ENCODE data around the gene RRP9. TPM values are rescaled to one million over a fixed set of nuclear protein-coding genes. Genes with fewer than 3 reads are reported as not detected.
A peak's percentile ranks its signal among the peaks of the same experiment; 100 is the strongest.

The RRP9 gene
- total and polyA plus RNA-seq, 9 donors, result 4.9 to 32.7 (median 16.8) TPM

GRCh38 chr3:51968883-51969678 is 27.4 kb upstream of the RRP9 start:
- peaks cover 8% of the 10 kb centered on the region for H3K4me1 ChIP-seq (ENCODE audit: insufficient read depth)
- no peaks in the 10 kb centered on the region for H3K27me3 ChIP-seq
- H3K4me3 ChIP-seq, result no peak overlapping the region
- 84 to 85% (median 85%) methylated on average over 6 of the region's 6 CpGs for WGBS, 3 donors
- no peak overlapping the region for H3K27ac ChIP-seq
- intact Hi-C loops (cut with DNase I), result no loop called here
- DNase-seq, result no peak
- no peaks in the 10 kb centered on the region for H3K36me3 ChIP-seq
- no peaks in the 10 kb centered on the region for H3K9me3 ChIP-seq
- TF ChIP-seq POLR2A (IDR thresholded peaks at IDR 0.05) (no peak), EP300 (IDR thresholded peaks at IDR 0.05) (no peak)
- TF ChIP-seq, protein P1, sequence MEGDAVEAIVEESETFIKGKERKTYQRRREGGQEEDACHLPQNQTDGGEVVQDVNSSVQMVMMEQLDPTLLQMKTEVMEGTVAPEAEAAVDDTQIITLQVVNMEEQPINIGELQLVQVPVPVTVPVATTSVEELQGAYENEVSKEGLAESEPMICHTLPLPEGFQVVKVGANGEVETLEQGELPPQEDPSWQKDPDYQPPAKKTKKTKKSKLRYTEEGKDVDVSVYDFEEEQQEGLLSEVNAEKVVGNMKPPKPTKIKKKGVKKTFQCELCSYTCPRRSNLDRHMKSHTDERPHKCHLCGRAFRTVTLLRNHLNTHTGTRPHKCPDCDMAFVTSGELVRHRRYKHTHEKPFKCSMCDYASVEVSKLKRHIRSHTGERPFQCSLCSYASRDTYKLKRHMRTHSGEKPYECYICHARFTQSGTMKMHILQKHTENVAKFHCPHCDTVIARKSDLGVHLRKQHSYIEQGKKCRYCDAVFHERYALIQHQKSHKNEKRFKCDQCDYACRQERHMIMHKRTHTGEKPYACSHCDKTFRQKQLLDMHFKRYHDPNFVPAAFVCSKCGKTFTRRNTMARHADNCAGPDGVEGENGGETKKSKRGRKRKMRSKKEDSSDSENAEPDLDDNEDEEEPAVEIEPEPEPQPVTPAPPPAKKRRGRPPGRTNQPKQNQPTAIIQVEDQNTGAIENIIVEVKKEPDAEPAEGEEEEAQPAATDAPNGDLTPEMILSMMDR (IDR thresholded peaks at IDR 0.05), result no peak

DNA sequence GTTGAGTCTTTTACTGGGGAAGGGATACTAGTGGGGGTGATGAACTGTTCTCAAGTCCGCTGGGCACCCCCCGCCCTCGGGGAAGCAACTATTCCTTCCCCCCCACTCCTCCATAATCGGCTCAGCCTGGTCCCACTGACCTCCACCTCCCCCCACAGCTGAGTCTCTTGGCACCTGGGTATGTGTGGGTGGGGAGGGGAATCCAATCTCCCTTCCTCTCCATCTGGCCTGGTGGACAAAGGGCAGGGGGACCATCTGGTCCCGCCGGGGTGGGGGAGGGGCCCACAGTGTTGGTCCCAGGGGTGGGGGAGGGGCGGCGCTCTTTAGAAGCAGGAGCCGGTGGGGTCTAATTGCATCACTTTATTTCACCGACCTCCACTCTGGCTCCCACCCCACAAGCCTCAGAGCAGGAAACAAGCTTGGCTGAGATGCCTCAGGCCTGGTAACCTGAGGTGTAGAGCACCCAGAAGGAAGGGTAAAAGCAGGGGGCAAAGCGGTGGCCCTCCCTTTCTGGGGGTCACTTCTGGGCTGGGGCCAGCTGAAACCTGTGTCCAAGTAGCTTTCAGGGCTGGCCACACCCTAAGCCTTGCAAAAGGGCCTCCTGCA is 26.6 kb upstream of the RRP9 start:
- peaks cover 8% of the 10 kb centered on the region for H3K4me1 ChIP-seq (ENCODE audit: insufficient read depth)
- intact Hi-C loops (cut with DNase I), result no loop called here

GRCh38 chr3:51967384-51968169 is 25.9 kb upstream of the RRP9 start, which contains the start of gene PCBP4:
Gene PCBP4, minus strand, starts transcription at chr3:51967454. Its CDS starts 6,214 bp downstream, at chr3:51961240.
- no peaks in the 10 kb centered on the region for H3K9me3 ChIP-seq
- peak within 1 kb of the TSS; percentile 62 for H3K4me3 ChIP-seq
- peak within 1 kb of the TSS; percentile 86 to 88 for H3K27ac ChIP-seq
- H3K4me1 ChIP-seq (ENCODE audit: insufficient read depth), result peaks cover 12% of the 10 kb centered on the region
- 0 to 1% (median 0%) methylated on average over 31 to 85 of the region's 90 CpGs for WGBS, 3 donors
- DNase-seq, result peak; percentile 68 to 77 (median 74)
- TF ChIP-seq, protein P1 (IDR thresholded peaks at IDR 0.05), result no peak
- TF ChIP-seq EP300 (IDR thresholded peaks at IDR 0.05) (no peak), POLR2A (IDR thresholded peaks at IDR 0.05) (peak; percentile 66)
- intact Hi-C loops (cut with DNase I), result no loop called here
- H3K36me3 ChIP-seq, result no peaks in the 10 kb centered on the region
- H3K27me3 ChIP-seq, result no peaks in the 10 kb centered on the region

More for the DNA sequence above, 26.6 kb upstream of the RRP9 start:
- H3K27ac ChIP-seq, result peak overlapping the region in 1 of 2 donors; percentile 86
- DNase-seq, result peak in 3 of 5 donors; percentile 48 to 66 (median 51)
- no peaks in the 10 kb centered on the region for H3K27me3 ChIP-seq
- TF ChIP-seq, protein P1 (IDR thresholded peaks at IDR 0.05), result no peak
- TF ChIP-seq EP300 (IDR thresholded peaks at IDR 0.05) (no peak), POLR2A (IDR thresholded peaks at IDR 0.05) (no peak)
- no peaks in the 10 kb centered on the region for H3K36me3 ChIP-seq
- WGBS, 3 donors, result 1 to 10% (median 4%) methylated on average over 11 of the region's 11 CpGs
- H3K4me3 ChIP-seq, result peak overlapping the region; percentile 62
- H3K9me3 ChIP-seq, result no peaks in the 10 kb centered on the region

- WGBS, 3 donors, result 3 to 6% (median 5%) methylated on average over 32 to 33 of the region's 33 CpGs
- Histone ChIP-seq H3K36me3 (no peaks in the 10 kb centered on the region), H3K4me1 (ENCODE audit: insufficient read depth) (peaks cover 15% of the 10 kb centered on the region), H3K27ac (peak overlapping the region; percentile 79 to 83), H3K9me3 (no peaks in the 10 kb centered on the region), H3K4me3 (peak overlapping the region; percentile 62), H3K27me3 (no peaks in the 10 kb centered on the region)
- intact Hi-C loops (cut with DNase I), result no loop called here
- no peak for DNase-seq
- no peak for TF ChIP-seq POLR2A (IDR thresholded peaks at IDR 0.05)
- no peak for TF ChIP-seq EP300 (IDR thresholded peaks at IDR 0.05)
- TF ChIP-seq, protein P1 (IDR thresholded peaks at IDR 0.05), result no peak
These were observed 25.2 kb upstream of the RRP9 start for GRCh38 chr3:51966922-51967383.
